Stimulated activated CD4-positive, alpha-beta T cell treated with anti-CD3 and anti-CD28 coated beads, Interleukin-1b, Interleukin-23, amount 100 ng/mL, for 4 hours (primary cell): ENCODE results near the gene LRP4.

Source experiments
- DNase-seq, 2 donors: peaks; one replicate each; pipeline ENCODE4 v3.0.0-alpha.2; 2020; ENCODE audit warnings: low read depth in 2 of 2

The LRP4 gene

DNA sequence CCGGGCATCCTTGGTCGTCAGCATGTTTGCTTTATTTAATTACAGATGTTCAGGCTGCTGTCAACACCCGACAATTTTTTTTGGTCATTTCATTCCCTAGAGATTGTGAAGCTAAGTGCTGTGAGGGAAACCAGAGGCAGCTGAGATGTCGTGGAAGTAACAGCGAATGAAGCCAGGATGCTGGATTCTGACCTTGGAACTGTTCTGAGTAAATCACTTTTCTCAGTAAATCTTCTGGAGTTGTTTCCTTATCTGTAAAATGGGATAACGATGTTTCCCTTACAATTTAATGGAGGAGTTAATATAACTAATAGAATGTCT is 71.9 kb downstream of the LRP4 start:
- DNase-seq: no peak

DNA sequence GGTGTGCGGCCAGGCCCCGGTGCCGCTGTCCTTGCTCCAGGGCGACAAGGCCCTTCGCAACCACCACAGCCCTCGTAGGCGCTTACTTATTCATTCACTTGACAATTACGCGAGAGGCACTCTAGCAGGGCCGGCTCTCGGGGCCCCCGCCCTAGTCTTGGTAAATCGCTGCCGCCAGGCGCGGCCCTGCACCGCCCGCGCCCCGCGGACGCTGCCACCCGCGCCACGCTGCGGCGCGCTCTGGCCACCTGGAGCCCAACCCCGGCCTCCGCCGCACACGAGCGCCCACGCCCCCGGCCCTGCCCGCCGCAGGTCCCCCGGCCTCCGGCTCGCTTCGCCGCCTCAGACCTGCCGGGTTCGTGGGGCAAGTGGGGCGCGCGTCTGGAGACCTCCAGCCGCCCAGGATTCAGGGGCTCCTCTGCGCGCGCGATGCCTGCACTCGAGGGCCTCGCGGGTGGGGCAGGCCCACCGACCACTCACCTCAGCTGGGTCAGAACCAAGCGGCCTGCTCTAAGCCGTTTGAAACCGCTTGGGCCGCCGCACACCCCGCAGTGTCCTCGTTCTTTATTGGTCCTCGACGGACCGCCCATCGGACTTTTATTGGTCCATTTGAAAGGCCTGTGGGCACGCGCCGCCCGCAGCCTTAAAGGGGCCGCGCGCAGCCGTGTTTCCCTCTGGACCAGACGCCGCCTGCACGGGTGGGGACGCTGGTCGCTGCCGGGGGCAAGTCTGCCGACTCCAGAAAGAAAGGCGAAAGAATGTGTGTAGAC is 72.4 kb downstream of the LRP4 start, which contains the start of gene CKAP5:
Gene CKAP5 (minus strand): TSS at position 541 of the 770 bp plus-strand sequence. CDS start 25,049 bp downstream, outside the sequence.
- peak; percentile 71 to 78 for DNase-seq

GRCh38 chr11:46845440-46845739 is 73.0 kb downstream of the LRP4 start:
- no peak for DNase-seq

GRCh38 chr11:46840116-46840515 is 78.2 kb downstream of the LRP4 start:
- DNase-seq: no peak

GRCh38 chr11:46838501-46838900 is 79.8 kb downstream of the LRP4 start:
- DNase-seq: no peak

DNA sequence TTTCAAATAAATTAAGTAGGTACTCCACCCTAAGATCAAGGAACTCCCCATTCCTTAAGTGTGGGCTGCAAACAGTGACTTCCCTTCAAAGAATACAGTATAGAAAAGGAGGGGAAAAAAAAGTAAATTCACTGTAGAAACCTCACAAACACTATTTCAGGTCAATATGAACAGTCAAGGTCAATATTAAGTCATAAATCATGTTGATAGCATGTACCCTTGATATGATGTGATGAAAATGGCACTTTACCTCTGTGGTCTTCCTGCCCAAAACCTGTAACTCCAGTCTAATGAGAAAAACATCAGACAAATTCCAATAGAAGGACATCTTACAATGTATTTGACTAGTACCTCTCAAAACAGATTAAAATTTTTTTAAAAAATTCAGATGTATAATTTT is 80.5 kb downstream of the LRP4 start:
- DNase-seq: no peak

DNA sequence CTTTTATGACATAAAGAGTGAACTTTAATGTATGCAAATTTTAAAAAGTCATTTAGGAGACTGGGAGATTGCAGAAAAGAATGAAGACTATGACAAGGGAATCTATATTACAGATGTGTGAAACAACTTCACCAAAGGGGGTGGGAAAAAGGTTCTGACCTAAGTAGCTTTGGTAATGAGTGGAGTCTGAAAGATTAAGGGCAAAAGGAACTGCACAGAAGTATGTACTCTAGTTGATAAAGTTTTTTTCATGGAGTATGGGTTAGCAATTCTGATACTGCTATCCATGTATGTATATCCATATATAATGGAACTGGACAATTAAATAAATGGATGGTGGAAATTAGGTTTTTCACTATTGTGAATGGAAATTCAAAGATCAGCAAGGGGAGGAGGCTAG is 81.5 kb downstream of the LRP4 start:
- no peak for DNase-seq

DNA sequence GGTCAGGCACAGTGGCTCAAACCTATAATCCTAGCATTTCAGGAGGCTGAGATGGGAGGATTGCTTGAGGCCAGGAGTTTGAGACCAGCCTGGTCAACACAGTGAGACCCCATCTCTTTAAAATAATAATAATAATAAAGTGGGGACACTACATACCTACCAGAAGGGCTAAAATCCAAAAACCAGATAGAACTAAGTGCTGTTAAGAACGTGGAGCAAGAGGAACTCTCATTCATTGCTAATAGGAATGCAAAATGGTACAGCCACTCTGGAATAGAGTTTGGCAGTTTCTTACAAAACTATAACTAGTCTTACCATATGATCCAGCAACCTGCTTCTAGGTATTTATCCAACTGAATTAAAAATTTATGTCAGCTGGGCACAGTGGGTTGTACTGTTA is 81.9 kb downstream of the LRP4 start:
- DNase-seq: no peak

- DNase-seq: no peak
Observed at GRCh38 chr11:46835897-46836296, 82.5 kb downstream of the LRP4 start.

- no peak for DNase-seq
Observed at GRCh38 chr11:46834821-46835220, 83.5 kb downstream of the LRP4 start.

DNA sequence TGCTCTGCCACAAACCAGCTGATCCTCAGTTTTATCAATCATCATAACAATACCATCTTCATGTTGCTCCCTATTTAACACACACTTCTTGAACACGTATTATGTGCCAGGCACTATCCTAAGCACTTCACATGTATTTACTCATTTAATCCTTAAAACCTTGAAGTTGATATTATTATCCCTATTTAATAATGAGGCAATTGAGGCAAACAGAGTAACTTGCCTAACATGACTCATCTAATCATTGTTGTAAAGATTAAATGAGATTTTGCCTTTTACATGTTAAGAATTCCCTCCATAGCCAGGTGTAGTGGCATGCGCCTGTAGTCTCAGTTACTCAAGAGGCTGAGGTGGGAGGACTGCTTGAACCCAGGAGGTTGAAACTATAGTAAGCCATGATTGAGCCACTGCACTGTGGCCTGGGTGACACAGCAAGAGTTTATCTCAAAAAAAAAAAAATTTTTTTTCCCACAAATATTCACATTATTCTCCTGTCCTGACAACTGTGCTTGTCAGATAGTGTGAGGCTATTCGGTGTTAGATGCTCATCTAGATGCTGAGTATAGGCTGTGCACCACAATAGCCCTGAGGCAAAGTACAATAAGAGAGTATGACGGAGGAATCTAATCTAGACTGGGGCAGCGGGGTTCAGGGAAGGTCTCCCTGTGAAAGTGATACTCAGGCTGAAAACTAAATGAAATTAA is 85.7 kb downstream of the LRP4 start:
- DNase-seq: no peak

- no peak for DNase-seq
Observed at GRCh38 chr11:46827995-46828394, 90.4 kb downstream of the LRP4 start.

- peak; percentile 46 to 64 for DNase-seq
Observed at GRCh38 chr11:46826310-46827044, 91.9 kb downstream of the LRP4 start.

DNA sequence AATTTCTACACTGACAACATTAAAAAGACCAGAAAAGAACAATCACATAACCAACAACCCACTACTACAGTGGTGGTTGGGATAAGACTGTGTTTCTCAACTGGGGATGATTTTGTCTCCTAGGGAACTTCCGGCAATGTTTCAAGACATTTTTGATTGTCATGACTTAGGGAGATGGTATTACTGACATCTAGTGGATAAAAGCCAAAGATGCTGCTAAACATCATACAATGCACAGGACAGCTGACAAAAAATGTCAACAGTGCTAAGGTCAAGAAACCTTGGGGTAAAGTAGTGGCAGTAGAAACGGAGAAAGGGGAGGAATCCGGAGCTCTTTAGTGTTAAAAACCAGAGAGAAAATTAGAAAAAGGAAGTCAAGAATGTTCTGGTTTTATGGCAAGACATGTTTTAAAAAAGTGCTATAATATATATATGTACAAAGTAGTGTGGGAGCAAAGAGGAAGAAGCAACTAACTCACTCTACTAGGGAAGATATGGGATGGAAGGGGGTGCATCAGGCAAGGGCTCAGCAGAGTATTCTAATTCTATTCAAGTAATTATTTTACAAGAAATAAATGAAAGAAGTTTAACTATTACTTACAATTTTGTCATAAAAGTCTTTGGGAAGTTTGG is 109.4 kb downstream of the LRP4 start:
- DNase-seq: no peak
